HG02884 (cell line): ENCODE results near the gene PSAPL1.

ENCODE experiments used
- ATAC-seq: cut with Tn5 transposase; IDR thresholded peaks from one replicate; pipeline ENCODE4 v1.9.1; 2021; ENCODE audit warnings: mild to moderate bottlenecking, moderate library complexity; ENCODE audit not compliant: unreplicated experiment

PSAPL1 gene

GRCh38 chr4:7434766-7435150 is at the start of gene PSAPL1:
TSS of gene PSAPL1 (minus strand) at chr4:7434930. CDS start at chr4:7434879, 51 bp downstream.
- ATAC-seq: no peak

- no peak for ATAC-seq
These were observed 46.5 kb upstream of the PSAPL1 start for GRCh38 chr4:7481227-7481626.

GRCh38 chr4:7480423-7480822 is 45.7 kb upstream of the PSAPL1 start:
- no peak for ATAC-seq

DNA sequence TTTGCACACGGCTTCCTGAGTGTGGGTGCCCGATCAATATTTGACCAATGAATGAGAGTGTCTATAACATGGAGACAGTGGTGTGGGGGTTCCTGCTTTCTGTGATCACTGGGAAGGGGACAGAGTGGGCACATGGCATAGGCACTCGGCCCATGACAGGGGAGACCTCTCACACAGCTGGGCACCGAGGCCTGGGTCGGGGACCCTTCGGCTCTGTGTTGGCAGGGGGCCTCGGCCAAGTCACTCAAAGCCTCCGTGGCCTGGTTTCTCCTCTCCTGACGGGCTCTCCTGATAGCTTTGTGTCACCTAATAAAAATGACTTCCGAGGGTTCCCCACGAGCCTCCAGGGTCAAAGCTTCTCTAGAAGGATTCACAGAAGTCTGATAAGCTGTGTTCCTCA is 43.9 kb upstream of the PSAPL1 start:
- no peak for ATAC-seq

GRCh38 chr4:7477695-7478094 is 43.0 kb upstream of the PSAPL1 start:
- no peak for ATAC-seq

GRCh38 chr4:7476820-7477219 is 42.1 kb upstream of the PSAPL1 start:
- no peak for ATAC-seq

- ATAC-seq: no peak
These were observed 40.5 kb upstream of the PSAPL1 start for GRCh38 chr4:7475207-7475606.

DNA sequence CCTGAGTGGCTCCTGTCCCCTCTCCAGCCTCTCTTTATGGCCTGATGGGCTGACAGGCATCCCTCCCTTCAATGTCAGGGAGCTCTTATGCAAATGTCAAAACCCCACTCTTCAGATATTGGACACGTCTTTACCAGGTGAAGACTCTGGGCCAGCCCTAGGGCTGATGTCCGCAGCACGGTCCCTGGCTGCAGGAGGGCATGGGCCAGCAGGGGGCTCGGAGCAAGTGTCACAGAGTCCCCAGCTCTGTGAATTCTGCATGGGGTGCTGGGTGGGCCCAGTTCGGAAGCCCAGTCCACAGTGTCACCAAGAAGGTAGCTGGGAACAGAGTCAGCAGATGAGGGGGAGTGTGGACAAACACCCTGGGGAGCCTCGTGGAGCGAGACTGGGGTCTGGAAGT is 39.6 kb upstream of the PSAPL1 start:
- no peak for ATAC-seq

- ATAC-seq: no peak
These were observed 38.4 kb upstream of the PSAPL1 start for GRCh38 chr4:7473081-7473480.

DNA sequence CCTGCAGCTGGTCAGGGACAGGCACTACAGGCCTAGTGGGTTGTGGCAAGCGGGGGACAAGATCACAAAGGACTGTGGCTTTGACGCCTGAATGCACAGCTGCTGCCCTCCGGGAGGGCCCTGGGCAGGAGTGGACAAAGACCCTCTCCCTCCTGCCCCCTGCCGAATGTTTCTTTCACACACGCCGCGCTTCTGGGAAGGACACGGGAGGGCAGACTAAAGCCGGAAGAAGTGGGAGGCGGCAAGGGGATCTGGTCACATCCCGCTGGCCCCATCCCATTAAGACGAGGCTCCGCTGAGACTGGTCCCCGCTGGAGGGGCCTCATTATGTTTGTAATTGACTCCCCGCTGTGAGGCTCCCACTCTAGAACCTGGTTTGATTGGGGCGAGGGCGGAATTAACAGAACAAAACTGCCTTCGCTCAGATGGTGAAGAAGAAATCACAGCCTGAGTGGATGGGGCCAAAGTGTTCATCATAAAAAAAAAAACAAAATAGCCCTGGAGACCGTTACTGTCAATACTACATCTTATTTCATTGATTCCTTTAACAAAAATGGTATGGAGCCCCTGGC is 37.8 kb upstream of the PSAPL1 start:
- no peak for ATAC-seq

DNA sequence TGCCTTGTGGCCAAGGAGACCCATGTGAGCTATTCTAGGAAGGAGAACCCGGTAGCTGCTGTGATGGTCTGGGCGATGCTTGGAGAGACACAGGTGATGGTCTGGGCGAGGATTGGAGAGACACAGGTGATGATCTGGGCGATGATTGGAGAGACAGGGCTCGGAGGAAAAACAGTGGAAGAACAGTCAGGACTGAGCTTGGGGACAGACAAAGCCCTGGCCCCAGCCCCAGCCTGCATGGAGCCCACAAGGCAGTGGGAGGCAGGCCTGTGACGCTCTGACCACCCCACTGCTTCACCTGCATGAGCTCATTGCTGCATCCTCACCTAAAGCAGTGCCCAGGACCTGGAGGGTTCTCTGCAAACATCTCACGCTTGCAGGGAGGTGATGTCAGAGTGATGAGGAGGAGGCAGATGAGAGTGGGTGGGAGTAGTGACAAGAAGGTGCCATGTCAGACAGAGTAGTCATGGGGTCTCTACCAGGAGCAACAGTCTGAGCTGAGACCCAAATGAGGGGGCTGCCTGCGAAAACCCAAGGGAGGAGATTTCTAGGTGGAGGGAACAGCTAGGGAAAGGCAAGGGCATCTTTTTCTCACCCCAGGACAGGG is 35.9 kb upstream of the PSAPL1 start:
- ATAC-seq: no peak

DNA sequence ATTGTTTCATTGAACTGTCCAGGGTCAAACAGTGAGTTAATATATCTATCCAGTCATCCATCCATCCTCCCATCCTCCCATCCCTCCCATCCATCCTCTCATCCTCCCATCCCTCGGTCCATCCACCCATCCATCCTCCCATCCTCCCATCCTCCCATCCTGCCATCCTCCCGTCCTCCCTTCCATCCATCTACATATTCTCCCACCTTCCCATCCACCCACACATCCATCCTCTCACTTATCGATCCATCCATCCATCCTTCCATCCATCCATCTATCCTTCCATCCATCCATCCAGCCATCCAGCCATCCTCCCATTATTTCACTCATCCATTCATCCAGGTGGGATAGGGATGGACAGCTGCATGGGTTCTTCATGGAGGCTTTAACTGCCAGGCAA is 35.4 kb upstream of the PSAPL1 start:
- no peak for ATAC-seq

GRCh38 chr4:7469023-7469422 is 34.3 kb upstream of the PSAPL1 start:
- ATAC-seq: no peak

- no peak for ATAC-seq
These were observed 32.7 kb upstream of the PSAPL1 start for GRCh38 chr4:7467471-7467870.

- ATAC-seq: no peak
These were observed 32.2 kb upstream of the PSAPL1 start for GRCh38 chr4:7466904-7467303.

DNA sequence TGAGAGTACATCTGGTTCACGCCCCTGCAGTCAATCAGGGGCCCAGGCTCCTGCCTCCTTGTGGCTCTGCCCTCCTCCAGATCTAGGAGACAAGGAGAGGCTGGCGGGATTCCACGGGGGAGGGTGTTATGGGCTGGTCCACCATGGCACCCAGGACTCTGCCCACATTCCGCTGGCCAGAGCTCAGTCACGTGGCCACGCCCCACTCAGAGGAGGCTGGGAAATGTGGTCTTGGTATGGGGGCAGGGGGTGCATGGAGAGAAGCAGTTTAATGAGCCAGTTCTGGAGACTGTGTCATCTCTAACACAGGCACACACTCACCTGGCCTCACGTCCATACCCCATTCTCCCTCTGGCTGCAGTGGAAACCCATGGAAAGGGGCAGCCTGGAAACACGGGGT is 31.5 kb upstream of the PSAPL1 start:
- ATAC-seq: no peak

DNA sequence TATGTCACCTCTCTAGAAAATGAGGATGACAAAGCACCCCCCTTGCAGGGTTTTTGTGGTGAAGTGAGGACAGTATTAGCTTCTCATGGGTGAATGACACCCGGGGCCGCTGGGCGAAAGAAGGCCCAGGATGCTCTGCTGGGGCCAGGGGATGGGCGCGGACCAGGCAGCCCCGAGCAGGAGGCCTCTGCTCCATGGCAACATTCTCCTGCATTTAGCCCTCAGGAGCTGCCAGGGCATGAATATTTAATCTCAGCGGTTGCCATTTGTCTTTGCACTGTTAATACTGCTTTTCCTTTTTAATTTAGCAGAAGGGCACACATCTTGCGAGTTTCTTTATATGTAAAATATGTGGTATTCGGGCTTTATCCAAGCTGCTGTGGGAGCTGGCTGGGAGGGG is 30.3 kb upstream of the PSAPL1 start:
- ATAC-seq: no peak

- ATAC-seq: no peak
These were observed 29.5 kb upstream of the PSAPL1 start for GRCh38 chr4:7464259-7464655.

DNA sequence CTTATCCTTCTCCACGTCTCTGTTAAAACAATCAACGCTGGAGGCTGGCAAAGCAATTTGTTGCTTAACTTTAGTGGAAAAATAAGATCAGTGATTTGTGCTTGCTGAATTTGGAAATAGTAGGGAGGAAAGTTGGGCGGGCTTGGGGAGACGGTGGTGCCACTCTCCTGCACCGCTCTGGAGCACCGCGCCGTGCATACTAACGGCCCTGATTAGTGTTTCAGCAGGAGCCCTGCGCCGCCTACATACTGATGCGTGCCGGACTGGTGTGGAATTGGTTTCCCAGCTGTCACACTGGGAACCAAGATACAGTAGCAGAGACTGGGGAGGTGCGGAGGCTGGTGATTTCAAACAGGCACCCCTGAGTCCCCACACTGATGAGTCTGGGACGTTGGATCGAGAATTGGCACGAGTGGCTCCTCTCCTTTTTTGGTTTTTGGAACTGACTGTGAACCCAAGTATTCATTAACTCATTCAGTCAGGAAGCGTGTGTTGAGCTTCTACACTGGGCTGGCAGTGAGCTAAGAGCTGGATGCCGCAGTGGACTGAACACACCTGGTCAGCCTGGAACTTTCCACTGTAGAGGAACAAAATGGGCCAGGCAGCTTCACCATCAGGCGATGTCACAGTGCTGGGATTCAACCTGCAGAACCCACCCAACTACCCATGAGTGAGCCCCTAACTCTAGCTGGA is 29.0 kb upstream of the PSAPL1 start:
- no peak for ATAC-seq

- no peak for ATAC-seq
These were observed 27.8 kb upstream of the PSAPL1 start for GRCh38 chr4:7462509-7462971.

GRCh38 chr4:7461230-7461629 is 26.5 kb upstream of the PSAPL1 start:
- ATAC-seq: no peak

DNA sequence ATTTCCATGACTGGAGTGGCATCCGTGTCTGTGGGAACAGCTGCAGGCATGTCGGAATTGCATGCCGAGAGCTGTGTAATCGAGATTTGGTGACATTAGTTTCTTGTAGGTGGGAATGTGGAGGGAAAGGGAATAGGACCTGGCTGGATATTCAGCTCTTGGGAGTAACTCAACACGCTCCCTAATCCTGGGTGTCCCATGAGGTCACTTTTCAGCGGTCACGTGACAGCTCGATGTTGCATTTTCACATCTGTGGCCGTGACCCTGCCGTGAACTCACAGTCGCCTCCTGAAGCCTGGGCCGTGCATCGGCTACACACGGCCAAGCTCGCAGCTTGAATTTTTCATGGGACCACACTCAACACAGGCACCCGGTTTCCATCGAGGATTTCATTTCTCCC is 25.8 kb upstream of the PSAPL1 start:
- ATAC-seq: no peak
